Pancreas (tissue), 10 donors: Measurements from ENCODE around the gene GATB. TPM values are rescaled to one million over a fixed set of nuclear protein-coding genes. Genes with fewer than 3 reads are reported as not detected.

ENCODE experiments used
- ATAC-seq, 4 donors: fragments of 200-7000 bp; cut with Tn5 transposase; one replicate each; pipeline versions ENCODE4 v1.8.0 to v1.9.1; 2020; ENCODE audit warnings: mild to moderate bottlenecking in 4 of 4, moderate library complexity in 4 of 4
- DNase-seq, 6 donors: peaks; one replicate each; pipeline ENCODE4 v3.0.0-alpha.2; 2020
- FAIRE-seq: peaks from 2 replicates; lab custom pipeline; 2012; peaks lifted over from hg19 to GRCh38; lab: Jason Lieb, UNC
- H3K27ac ChIP-seq, 4 donors: fragments of 200-600 bp; sonication (generic); 1 replicate in 3 of 4; 2 replicates in 1 of 4; pipeline versions ENCODE4 v1.5.0 to v1.8.0; 2020
- H3K27me3 ChIP-seq, 4 donors: fragments of 200-600 bp; one replicate each; pipeline ENCODE4 v1.8.0; 2021
- H3K36me3 ChIP-seq, 3 donors: fragments of 200-600 bp; sonication (generic) in 1 of 3; one replicate each; pipeline versions ENCODE4 v1.5.0 to v1.8.0; 2020 to 2021
- H3K4me1 ChIP-seq, 3 donors: fragments of 200-600 bp; one replicate each; pipeline ENCODE4 v1.8.0; 2021
- H3K4me3 ChIP-seq, 4 donors: fragments of 200-600 bp; sonication (generic) in 2 of 4; one replicate each; pipeline versions ENCODE4 v1.5.0 to v1.8.0; 2020 to 2021
- H3K9me3 ChIP-seq, 4 donors: fragments of 200-600 bp; one replicate each; pipeline ENCODE4 v1.8.0; 2021
- CTCF ChIP-seq, 4 donors: fragments of 200-600 bp; sonication (generic) in 3 of 4; IDR thresholded peaks; one replicate each; pipeline versions ENCODE4 v1.5.0 to v1.8.0; 2021; ENCODE audit warnings: antibody characterized with exemption in 4 of 4
- WGBS, 2 donors: extraction: QIAGEN DNeasy Blood & Tissue Kit; methylation state at CpG; one replicate each; pipeline ENCODE4 v1.1.7; 2013; 5-methylcytosine and 5-hydroxymethylcytosine counted together
- intact Hi-C, 3 donors: fragments of 100-400 bp; cut with DNase I; formaldehyde crosslinking; loops; one replicate each; pipeline versions ENCODE4 v1.11.1 to v1.14.2; 2022
- polyA plus RNA-seq, 2 donors: library from polyadenylated mRNA; stranded (reverse); fragments of 200-250 nt; gene quantifications; one replicate each; pipeline ENCODE4 v1.2.3, GENCODE V29; 2013
- total RNA-seq, 6 donors: library from RNA; stranded (reverse); fragmentation: NEBNext Ultra II Directional in 4 of 6; extraction: Animal tissue kit (Norgen Biotek cat#: 25700) in 4 of 6; gene quantifications; one replicate each; pipeline versions ENCODE4 v1.2.1 to v1.2.4, GENCODE V29; 2021 to 2023
- donor health status: healthy with polysubstance abuse.
- donor health status: DM: no; HTN: no; CAD: no; lungs with moderate emphysema.
- donor health status: DM: no; HTN: no; CAD: no.
- donor health status: control.
- donor health status: control.
- donor health status: Bipolar disorder and iron deficiency.
- donor health status: DM: yes; HTN: yes; CAD: no.
- donor health status: DM: no; HTN: no; CAD: no.
- donor health status: DM: no; HTN: no; CAD: no.
- donor health status: DM: yes; HTN: yes; CAD: no.

Gene GATB
- total and polyA plus RNA-seq, 8 donors: 1.8 to 10.0 (median 6.5) TPM

- WGBS, 2 donors: 97 to 99% methylated on average over 3 of the region's 3 CpGs
- intact Hi-C loops: no loop called here
- Histone ChIP-seq H3K36me3 (no peaks in the 10 kb centered on the region), H3K9me3 (no peaks in the 10 kb centered on the region), H3K4me1 (no peaks in the 10 kb centered on the region), H3K4me3 (no peak overlapping the region), H3K27me3 (no peaks in the 10 kb centered on the region), H3K27ac (no peak overlapping the region)
- DNase-seq: no peak
- no peak for TF ChIP-seq CTCF (IDR thresholded peaks at IDR 0.05)
- no peak for ATAC-seq
- no peak for FAIRE-seq
Observed at GRCh38 chr4:151677193-151677592, 83.6 kb downstream of the GATB start.

GRCh38 chr4:151676301-151676700 is 84.5 kb downstream of the GATB start:
- WGBS, 2 donors: 85 to 90% methylated on average over 11 of the region's 11 CpGs
- TF ChIP-seq CTCF (IDR thresholded peaks at IDR 0.05): no peak
- intact Hi-C loops: no loop called here
- Histone ChIP-seq H3K36me3 (no peaks in the 10 kb centered on the region), H3K9me3 (no peaks in the 10 kb centered on the region), H3K4me3 (no peak overlapping the region), H3K4me1 (no peaks in the 10 kb centered on the region), H3K27me3 (no peaks in the 10 kb centered on the region), H3K27ac (no peak overlapping the region)
- DNase-seq: no peak
- no peak for ATAC-seq
- FAIRE-seq: no peak

- ATAC-seq (peak in 3 of 4 donors; percentile 7 to 12 (median 9)), DNase-seq (no peak), FAIRE-seq (no peak)
- no peak for TF ChIP-seq CTCF (IDR thresholded peaks at IDR 0.05)
- H3K36me3 ChIP-seq: no peaks in the 10 kb centered on the region
- no peaks in the 10 kb centered on the region for H3K27me3 ChIP-seq
- intact Hi-C loops: no loop called here
- H3K27ac ChIP-seq: no peak overlapping the region
- no peak overlapping the region for H3K4me3 ChIP-seq
- H3K4me1 ChIP-seq: no peaks in the 10 kb centered on the region
- WGBS, 2 donors: 80% methylated on average over 9 of the region's 9 CpGs
- no peaks in the 10 kb centered on the region for H3K9me3 ChIP-seq
Observed at GRCh38 chr4:151675411-151675971, 85.3 kb downstream of the GATB start.

GRCh38 chr4:151674804-151675391 is 85.9 kb downstream of the GATB start:
- no peak for TF ChIP-seq CTCF (IDR thresholded peaks at IDR 0.05)
- Histone ChIP-seq H3K27ac (no peak overlapping the region), H3K4me1 (no peaks in the 10 kb centered on the region), H3K9me3 (no peaks in the 10 kb centered on the region), H3K4me3 (peak overlapping the region in 3 of 4 donors; percentile 2 to 32 (median 23)), H3K36me3 (no peaks in the 10 kb centered on the region), H3K27me3 (no peaks in the 10 kb centered on the region)
- FAIRE-seq (no peak), DNase-seq (peak in 5 of 6 donors; percentile 42 to 68 (median 46)), ATAC-seq (peak; percentile 74 to 91 (median 87))
- WGBS, 2 donors: 32 to 34% methylated on average over 19 of the region's 19 CpGs
- intact Hi-C loops: no loop called here

- Histone ChIP-seq H3K27ac (no peak overlapping the region), H3K9me3 (no peaks in the 10 kb centered on the region), H3K36me3 (no peaks in the 10 kb centered on the region), H3K4me3 (peak overlapping the region in 2 of 4 donors; percentile 23 to 32), H3K4me1 (no peaks in the 10 kb centered on the region), H3K27me3 (no peaks in the 10 kb centered on the region)
- ATAC-seq (peak; percentile 53 to 69 (median 60)), FAIRE-seq (no peak), DNase-seq (no peak)
- 36 to 39% methylated on average over 12 of the region's 12 CpGs for WGBS, 2 donors
- intact Hi-C loops: no loop called here
- TF ChIP-seq CTCF (IDR thresholded peaks at IDR 0.05): no peak
Observed at GRCh38 chr4:151673908-151674520, 86.8 kb downstream of the GATB start.
